Stimulated activated CD8-positive, alpha-beta memory T cell treated with anti-CD3 and anti-CD28 coated beads, Interleukin-7, amount 100 ng/mL, for 24 hours (primary cell): ENCODE results near the gene LSAMP.

Experiments used
- DNase-seq: peaks from one replicate; pipeline ENCODE4 v3.0.0-alpha.2; 2020; ENCODE audit warnings: low read depth

LSAMP gene

GRCh38 chr3:116445311-116445841 is at the start of gene LSAMP:
TSS of gene LSAMP (minus strand) at chr3:116445487.
- no peak for DNase-seq

GRCh38 chr3:116492379-116492778 is 47.1 kb upstream of the LSAMP start:
- no peak for DNase-seq

- no peak for DNase-seq
Observed at GRCh38 chr3:116483135-116483534, 37.8 kb upstream of the LSAMP start.

- no peak for DNase-seq
Observed at GRCh38 chr3:116476691-116477090, 31.4 kb upstream of the LSAMP start.

- no peak for DNase-seq
Observed at GRCh38 chr3:116474801-116475200, 29.5 kb upstream of the LSAMP start.

- DNase-seq: no peak
Observed at GRCh38 chr3:116474032-116474780, 28.9 kb upstream of the LSAMP start.

GRCh38 chr3:116473602-116474001 is 28.3 kb upstream of the LSAMP start:
- DNase-seq: no peak

- DNase-seq: no peak
Observed at GRCh38 chr3:116470605-116471197, 25.4 kb upstream of the LSAMP start.

GRCh38 chr3:116469546-116469945 is 24.3 kb upstream of the LSAMP start:
- no peak for DNase-seq

GRCh38 chr3:116464276-116464798 is 19.1 kb upstream of the LSAMP start:
- DNase-seq: no peak

GRCh38 chr3:116453666-116454346 is 8.5 kb upstream of the LSAMP start:
- DNase-seq: no peak

GRCh38 chr3:116449546-116450350 is 4.5 kb upstream of the LSAMP start:
- no peak for DNase-seq

- no peak for DNase-seq
Observed at GRCh38 chr3:116445990-116446389, 703 bp upstream of the LSAMP start.

- DNase-seq: no peak
Observed at GRCh38 chr3:116444819-116445310, 422 bp downstream of the LSAMP start.

- no peak for DNase-seq
Observed at GRCh38 chr3:116444115-116444747, 1.1 kb downstream of the LSAMP start.

- DNase-seq: no peak
Observed at GRCh38 chr3:116443191-116443661, 2.1 kb downstream of the LSAMP start.

- no peak for DNase-seq
Observed at GRCh38 chr3:116442331-116443021, 2.8 kb downstream of the LSAMP start.

- no peak for DNase-seq
Observed at GRCh38 chr3:116441652-116442051, 3.6 kb downstream of the LSAMP start.

- no peak for DNase-seq
Observed at GRCh38 chr3:116440196-116440595, 5.1 kb downstream of the LSAMP start.

GRCh38 chr3:116433552-116433951 is 11.7 kb downstream of the LSAMP start:
- no peak for DNase-seq
